Muscle layer of duodenum (tissue), 2 donors: ENCODE data around the gene DOCK8.
"Not testable (repeated sequence)": the region's sequence is repeated elsewhere in the genome, so short reads cannot be mapped to it uniquely, and the experiment has no call there.

Experiments
- H3K27ac ChIP-seq: one replicate; pipeline ENCODE4 v1.7.0; 2013; ENCODE audit warnings: mild to moderate bottlenecking, low read length
- H3K27me3 ChIP-seq: one replicate; pipeline ENCODE4 v1.7.0; 2013; ENCODE audit warnings: low read depth, mild to moderate bottlenecking, control low read depth, low read length
- H3K36me3 ChIP-seq, 2 donors: one replicate each; pipeline ENCODE4 v1.7.0; 2013; ENCODE audit warnings: low read length in 2 of 2, control low read depth in 1 of 2, mild to moderate bottlenecking in 1 of 2; ENCODE audit not compliant: insufficient read depth in 2 of 2, control insufficient read depth in 1 of 2
- H3K4me1 ChIP-seq, 2 donors: one replicate each; pipeline ENCODE4 v1.7.0; 2013; ENCODE audit warnings: low read length in 2 of 2, mild to moderate bottlenecking in 2 of 2, control low read depth in 1 of 2, moderate library complexity in 1 of 2; ENCODE audit not compliant: insufficient read depth in 2 of 2, control insufficient read depth in 1 of 2
- H3K4me3 ChIP-seq, 2 donors: one replicate each; pipeline ENCODE4 v1.7.0; 2013; ENCODE audit warnings: low read length in 2 of 2, low read depth in 1 of 2, mild to moderate bottlenecking in 1 of 2
- H3K9me3 ChIP-seq, 2 donors: one replicate each; pipeline ENCODE4 v1.7.0; 2013; ENCODE audit warnings: low read length in 2 of 2, control low read depth in 1 of 2, mild to moderate bottlenecking in 1 of 2; ENCODE audit not compliant: control insufficient read depth in 1 of 2
- donor health status: healthy.

DOCK8 gene

GRCh38 chr9:228929-229695 is 14.4 kb downstream of the DOCK8 start:
- Histone ChIP-seq H3K36me3 (no peaks in the 10 kb centered on the region), H3K4me3 (no peak overlapping the region), H3K27ac (no peak overlapping the region), H3K9me3 (peaks cover 0 to 6% of the 10 kb centered on the region in 2 donors), H3K4me1 (peaks cover 0 to 6% of the 10 kb centered on the region in 2 donors), H3K27me3 (no peaks in the 10 kb centered on the region)

DNA sequence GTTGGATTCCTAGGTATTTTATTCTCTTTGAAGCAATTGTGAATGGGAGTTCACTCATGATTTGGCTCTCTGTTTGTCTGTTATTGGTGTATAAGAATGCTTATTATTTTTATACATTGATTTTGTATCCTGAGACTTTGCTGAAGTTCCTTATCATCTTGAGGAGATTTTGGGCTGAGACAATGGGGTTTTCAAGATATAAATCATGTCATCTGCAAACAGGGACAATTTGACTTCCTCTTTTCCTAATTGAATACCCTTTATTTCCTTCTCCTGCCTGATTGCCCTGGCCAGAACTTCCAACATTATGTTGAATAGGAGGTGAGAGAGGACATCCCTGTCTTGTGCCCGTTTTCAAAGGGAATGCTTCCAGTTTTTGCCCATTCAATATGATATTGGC is 17.0 kb downstream of the DOCK8 start:
- not testable (repeated sequence) for H3K4me3 ChIP-seq, H3K9me3 ChIP-seq, H3K36me3 ChIP-seq, H3K27me3 ChIP-seq, H3K4me1 ChIP-seq, H3K27ac ChIP-seq

- H3K4me3 ChIP-seq, H3K36me3 ChIP-seq, H3K27me3 ChIP-seq, H3K9me3 ChIP-seq, H3K27ac ChIP-seq, H3K4me1 ChIP-seq: not testable (repeated sequence)
Measured at GRCh38 chr9:233708-234107, 19.0 kb downstream of the DOCK8 start.

GRCh38 chr9:237141-237857 is 22.6 kb downstream of the DOCK8 start:
- no peaks in the 10 kb centered on the region for H3K9me3 ChIP-seq
- no peaks in the 10 kb centered on the region for H3K36me3 ChIP-seq
- no peak overlapping the region for H3K4me3 ChIP-seq
- H3K27me3 ChIP-seq = no peaks in the 10 kb centered on the region
- no peak overlapping the region for H3K27ac ChIP-seq
- no peaks in the 10 kb centered on the region for H3K4me1 ChIP-seq

GRCh38 chr9:237858-238345 is 23.2 kb downstream of the DOCK8 start:
- no peaks in the 10 kb centered on the region for H3K4me1 ChIP-seq
- no peak overlapping the region for H3K4me3 ChIP-seq
- no peaks in the 10 kb centered on the region for H3K27me3 ChIP-seq
- H3K36me3 ChIP-seq = no peaks in the 10 kb centered on the region
- no peaks in the 10 kb centered on the region for H3K9me3 ChIP-seq
- H3K27ac ChIP-seq = no peak overlapping the region

DNA sequence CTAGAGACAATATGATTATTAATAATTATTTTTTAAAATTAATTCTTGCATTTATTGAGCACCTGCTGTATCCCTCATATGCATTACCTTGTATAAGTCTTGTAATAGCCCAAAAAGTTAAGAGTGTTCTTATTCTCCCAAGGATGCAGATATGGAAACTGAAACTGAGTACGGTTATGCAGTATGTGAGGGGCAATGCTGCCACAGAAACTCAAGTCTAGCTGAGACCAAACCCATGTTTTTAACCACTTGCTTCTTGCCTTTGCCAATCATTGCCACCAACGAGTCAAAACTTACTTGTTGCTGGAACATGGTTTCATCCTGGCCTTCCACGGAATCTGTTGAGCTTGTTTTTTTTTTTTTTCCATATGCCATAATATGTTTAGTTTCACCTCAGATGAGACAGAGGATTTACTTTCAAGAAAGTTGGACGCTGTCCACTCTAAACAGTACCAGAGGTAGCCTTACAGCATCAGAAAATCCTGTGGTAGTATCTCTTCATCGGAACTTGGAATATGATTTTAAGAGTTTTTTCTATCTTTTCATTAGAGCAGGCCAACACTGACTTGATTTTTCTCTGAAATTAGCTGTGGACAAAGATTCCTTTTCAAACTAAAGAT is 27.9 kb downstream of the DOCK8 start:
- H3K27ac ChIP-seq = no peak overlapping the region
- no peaks in the 10 kb centered on the region for H3K36me3 ChIP-seq
- no peak overlapping the region for H3K4me3 ChIP-seq
- no peaks in the 10 kb centered on the region for H3K4me1 ChIP-seq
- no peaks in the 10 kb centered on the region for H3K27me3 ChIP-seq
- no peaks in the 10 kb centered on the region for H3K9me3 ChIP-seq

DNA sequence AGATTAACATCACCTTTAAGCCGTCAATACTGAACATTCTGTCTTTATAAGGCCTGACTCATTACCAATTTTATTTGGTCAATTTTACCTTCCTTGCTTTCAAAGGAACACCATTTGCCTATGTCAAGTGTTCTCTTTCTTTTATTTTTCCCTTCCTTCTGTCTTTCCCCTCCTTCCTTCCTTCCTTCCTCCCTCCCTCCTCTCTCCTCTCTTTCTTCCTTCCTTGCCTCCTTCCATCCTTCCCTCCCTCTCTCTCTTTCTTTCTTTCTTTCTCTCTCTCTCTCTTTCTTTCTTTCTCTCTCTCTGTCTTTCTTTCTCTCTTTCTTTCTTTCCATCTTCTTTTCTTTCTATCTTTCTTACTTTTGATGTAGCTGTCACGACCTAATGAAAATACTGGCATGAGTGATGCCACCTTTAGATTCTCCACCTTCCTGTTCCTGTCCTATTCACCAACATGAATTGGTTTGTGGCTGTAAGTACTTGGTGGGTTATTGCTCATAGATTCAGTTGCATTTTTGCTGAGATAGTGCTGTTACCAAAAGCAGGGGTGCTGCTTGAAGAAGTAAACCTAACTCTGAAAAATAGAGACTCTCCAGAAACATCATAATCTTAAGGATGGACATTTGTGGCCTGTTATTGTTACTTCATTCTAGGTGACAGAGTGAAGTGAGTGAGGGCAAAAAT is 33.8 kb downstream of the DOCK8 start:
- H3K27ac ChIP-seq = no peak overlapping the region

DNA sequence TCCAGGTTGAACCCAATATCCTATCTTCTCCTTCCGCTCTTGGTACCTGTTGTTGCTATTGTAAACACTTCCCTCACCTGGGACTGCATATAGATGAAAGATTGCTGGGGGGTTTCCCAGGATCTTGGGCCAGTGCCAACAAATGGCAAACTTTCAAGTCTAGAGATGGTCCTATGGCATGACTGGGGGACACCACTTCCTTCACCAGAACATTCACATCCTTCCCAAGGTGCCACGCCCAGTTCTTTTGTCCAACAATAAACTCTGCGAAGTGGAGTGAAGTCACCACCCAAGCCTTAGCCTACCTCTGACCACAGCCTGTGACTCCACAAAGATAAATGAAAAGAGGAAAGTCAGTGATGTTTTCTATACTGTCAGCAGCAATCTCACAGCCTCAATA is 34.4 kb downstream of the DOCK8 start:
- H3K4me3 ChIP-seq = no peak overlapping the region
- H3K9me3 ChIP-seq = no peaks in the 10 kb centered on the region
- H3K4me1 ChIP-seq = no peaks in the 10 kb centered on the region
- no peaks in the 10 kb centered on the region for H3K27me3 ChIP-seq
- H3K27ac ChIP-seq = no peak overlapping the region
- H3K36me3 ChIP-seq = no peaks in the 10 kb centered on the region

More for the DNA sequence above, 33.8 kb downstream of the DOCK8 start:
- no peaks in the 10 kb centered on the region for H3K9me3 ChIP-seq
- H3K4me1 ChIP-seq = no peaks in the 10 kb centered on the region
- no peak overlapping the region for H3K4me3 ChIP-seq
- H3K27me3 ChIP-seq = no peaks in the 10 kb centered on the region
- no peaks in the 10 kb centered on the region for H3K36me3 ChIP-seq

DNA sequence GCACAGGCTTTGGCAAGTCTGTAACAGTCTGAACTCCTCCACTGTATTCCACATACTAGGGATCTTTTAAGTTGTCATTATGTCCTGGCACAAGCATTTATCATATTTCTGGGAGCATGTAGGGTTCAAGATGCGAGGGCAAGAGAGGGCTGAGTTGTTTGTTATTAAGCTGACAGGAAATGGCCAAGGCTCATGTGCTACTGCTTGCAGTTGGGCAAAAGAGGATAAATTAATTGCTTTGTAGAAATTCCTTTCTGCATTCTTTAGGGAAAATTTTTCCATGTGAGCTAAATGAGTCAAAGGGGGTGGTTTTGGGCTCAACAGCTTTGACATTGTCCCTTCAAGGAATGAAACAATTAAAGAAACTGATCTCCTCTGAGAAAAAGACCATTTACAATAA is 35.4 kb downstream of the DOCK8 start:
- no peaks in the 10 kb centered on the region for H3K4me1 ChIP-seq
- H3K9me3 ChIP-seq = no peaks in the 10 kb centered on the region
- H3K36me3 ChIP-seq = no peaks in the 10 kb centered on the region
- H3K4me3 ChIP-seq = no peak overlapping the region
- H3K27me3 ChIP-seq = no peaks in the 10 kb centered on the region
- H3K27ac ChIP-seq = no peak overlapping the region

DNA sequence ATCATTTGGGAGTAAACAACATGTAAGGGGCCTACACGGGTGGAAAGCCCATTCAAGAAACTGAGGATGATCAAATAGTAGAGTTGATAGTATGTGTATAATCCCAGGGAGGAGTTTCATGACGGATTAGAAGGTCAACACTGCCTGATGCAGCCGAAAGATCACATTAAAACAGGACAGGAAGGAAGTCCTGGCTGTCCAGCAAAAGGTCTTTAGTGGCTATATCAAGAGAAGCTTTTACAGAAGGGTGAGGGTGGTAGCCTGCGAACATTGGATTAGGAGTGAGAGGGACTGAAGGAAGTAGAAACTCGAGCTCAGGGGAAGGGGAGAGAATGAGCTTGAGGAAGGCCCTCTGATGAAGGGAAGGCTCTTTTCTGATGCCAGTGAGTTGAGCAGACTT is 36.0 kb downstream of the DOCK8 start:
- Histone ChIP-seq H3K9me3 (no peaks in the 10 kb centered on the region), H3K27ac (no peak overlapping the region), H3K4me1 (no peaks in the 10 kb centered on the region), H3K4me3 (no peak overlapping the region), H3K36me3 (no peaks in the 10 kb centered on the region), H3K27me3 (no peaks in the 10 kb centered on the region)

GRCh38 chr9:251398-251797 is 36.7 kb downstream of the DOCK8 start:
- H3K4me1 ChIP-seq = no peaks in the 10 kb centered on the region
- H3K9me3 ChIP-seq = no peaks in the 10 kb centered on the region
- no peak overlapping the region for H3K27ac ChIP-seq

More at GRCh38 chr9:251398-251797, 36.7 kb downstream of the DOCK8 start:
- no peaks in the 10 kb centered on the region for H3K36me3 ChIP-seq
- H3K27me3 ChIP-seq = no peaks in the 10 kb centered on the region
- H3K4me3 ChIP-seq = no peak overlapping the region
